Vagina (tissue), 2 donors: ENCODE data around the gene RUNX2. TPM values are rescaled to one million over a fixed set of nuclear protein-coding genes. Genes with fewer than 3 reads are reported as not detected.
A peak's percentile ranks its signal among the peaks of the same experiment; 100 is the strongest.

ENCODE experiments used
- DNase-seq, 2 donors: peaks; one replicate each; pipeline ENCODE4 v3.0.0-alpha.2; 2017; ENCODE audit errors: extremely low spot score in 2 of 2
- H3K27ac ChIP-seq: fragments of 200-600 bp; sonication (generic); one replicate; pipeline ENCODE4 v1.5.1; 2019
- H3K27me3 ChIP-seq: fragments of 200-600 bp; sonication (generic); one replicate; pipeline ENCODE4 v1.5.1; 2019
- H3K36me3 ChIP-seq, 2 donors: fragments of 200-600 bp; sonication (generic); one replicate each; pipeline ENCODE4 v1.5.1; 2017 to 2019
- H3K4me1 ChIP-seq: fragments of 200-600 bp; sonication (generic); one replicate; pipeline ENCODE4 v1.5.1; 2019
- H3K4me3 ChIP-seq, 2 donors: fragments of 200-600 bp; sonication (generic); 1 replicate in 1 of 2; 2 replicates in 1 of 2; pipeline ENCODE4 v1.5.1; 2016 to 2019
- H3K9me3 ChIP-seq: fragments of 200-600 bp; sonication (generic); one replicate; pipeline ENCODE4 v1.5.1; 2019
- POLR2A ChIP-seq, 2 donors: fragments of 450-650 bp; IDR thresholded peaks; one replicate each; pipeline ENCODE4 v1.6.1; 2017; ENCODE audit warnings: antibody characterized with exemption in 2 of 2, mild to moderate bottlenecking in 2 of 2, moderate library complexity in 2 of 2
- POLR2AphosphoS5 ChIP-seq, 2 donors: sonication (generic); formaldehyde crosslinking; IDR thresholded peaks; one replicate each; pipeline ENCODE4 v1.9.0; 2017; ENCODE audit warnings: antibody characterized with exemption in 2 of 2, mild to moderate bottlenecking in 2 of 2, low read depth in 1 of 2; ENCODE audit not compliant: insufficient read depth in 1 of 2
- intact Hi-C: fragments of 100-400 bp; cut with DNase I; formaldehyde crosslinking; loops from one replicate; pipeline ENCODE4 v1.15.1; 2023
- total RNA-seq: library from RNA; depleted of rRNA; stranded (reverse); fragments of >200 nt; gene quantifications from one replicate; pipeline ENCODE4 v1.2.3, GENCODE V29; 2016
- TF ChIP-seq, protein P1 (sequence below), 3 experiments: fragments of 450-650 bp in 2 of 3; fragments of 200-600 bp in 1 of 3; sonication (generic) in 1 of 3; IDR thresholded peaks; one replicate each; pipeline ENCODE4 v1.5.1; 2017 to 2019; ENCODE audit warnings: antibody characterized with exemption in 3 of 3, mild to moderate bottlenecking in 2 of 3, moderate library complexity in 2 of 3

The RUNX2 gene
- total RNA-seq, 1 donor from 2014 or later = 13.0 TPM

DNA sequence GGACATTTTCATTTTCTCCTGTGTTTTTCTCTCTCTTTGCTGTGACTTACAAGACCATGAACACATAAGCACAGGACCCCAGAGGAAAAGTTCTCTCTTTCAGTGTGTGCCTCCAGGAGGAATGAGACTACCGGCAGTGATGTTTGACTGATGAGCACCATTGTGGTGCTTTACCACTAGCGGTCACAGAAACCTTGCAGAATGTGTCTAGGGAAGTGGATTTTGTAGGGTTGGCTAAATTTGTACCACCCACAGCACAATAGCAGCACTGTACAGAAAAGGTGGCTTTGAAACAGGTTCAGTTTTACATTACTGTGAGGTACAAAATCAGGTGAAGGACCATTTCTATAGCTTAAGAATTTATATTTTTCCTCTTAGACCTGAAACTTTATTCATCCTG, 351.5 kb downstream of the RUNX2 start:
- Histone ChIP-seq H3K9me3 (no peaks in the 10 kb centered on the region), H3K27me3 (no peaks in the 10 kb centered on the region), H3K36me3 (no peaks in the 10 kb centered on the region), H3K4me1 (peaks cover 24% of the 10 kb centered on the region), H3K27ac (no peak overlapping the region), H3K4me3 (no peak overlapping the region)
- TF ChIP-seq, protein P1, sequence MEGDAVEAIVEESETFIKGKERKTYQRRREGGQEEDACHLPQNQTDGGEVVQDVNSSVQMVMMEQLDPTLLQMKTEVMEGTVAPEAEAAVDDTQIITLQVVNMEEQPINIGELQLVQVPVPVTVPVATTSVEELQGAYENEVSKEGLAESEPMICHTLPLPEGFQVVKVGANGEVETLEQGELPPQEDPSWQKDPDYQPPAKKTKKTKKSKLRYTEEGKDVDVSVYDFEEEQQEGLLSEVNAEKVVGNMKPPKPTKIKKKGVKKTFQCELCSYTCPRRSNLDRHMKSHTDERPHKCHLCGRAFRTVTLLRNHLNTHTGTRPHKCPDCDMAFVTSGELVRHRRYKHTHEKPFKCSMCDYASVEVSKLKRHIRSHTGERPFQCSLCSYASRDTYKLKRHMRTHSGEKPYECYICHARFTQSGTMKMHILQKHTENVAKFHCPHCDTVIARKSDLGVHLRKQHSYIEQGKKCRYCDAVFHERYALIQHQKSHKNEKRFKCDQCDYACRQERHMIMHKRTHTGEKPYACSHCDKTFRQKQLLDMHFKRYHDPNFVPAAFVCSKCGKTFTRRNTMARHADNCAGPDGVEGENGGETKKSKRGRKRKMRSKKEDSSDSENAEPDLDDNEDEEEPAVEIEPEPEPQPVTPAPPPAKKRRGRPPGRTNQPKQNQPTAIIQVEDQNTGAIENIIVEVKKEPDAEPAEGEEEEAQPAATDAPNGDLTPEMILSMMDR (IDR thresholded peaks at IDR 0.05) = no peak
- TF ChIP-seq POLR2AphosphoS5 (IDR thresholded peaks at IDR 0.05; ENCODE audit: insufficient read depth in 1 of 2, low read depth in 1 of 2) (no peak), POLR2A (IDR thresholded peaks at IDR 0.05) (no peak)
- intact Hi-C loops = no loop called here
- DNase-seq = peak in 1 of 2 donors; percentile 29

DNA sequence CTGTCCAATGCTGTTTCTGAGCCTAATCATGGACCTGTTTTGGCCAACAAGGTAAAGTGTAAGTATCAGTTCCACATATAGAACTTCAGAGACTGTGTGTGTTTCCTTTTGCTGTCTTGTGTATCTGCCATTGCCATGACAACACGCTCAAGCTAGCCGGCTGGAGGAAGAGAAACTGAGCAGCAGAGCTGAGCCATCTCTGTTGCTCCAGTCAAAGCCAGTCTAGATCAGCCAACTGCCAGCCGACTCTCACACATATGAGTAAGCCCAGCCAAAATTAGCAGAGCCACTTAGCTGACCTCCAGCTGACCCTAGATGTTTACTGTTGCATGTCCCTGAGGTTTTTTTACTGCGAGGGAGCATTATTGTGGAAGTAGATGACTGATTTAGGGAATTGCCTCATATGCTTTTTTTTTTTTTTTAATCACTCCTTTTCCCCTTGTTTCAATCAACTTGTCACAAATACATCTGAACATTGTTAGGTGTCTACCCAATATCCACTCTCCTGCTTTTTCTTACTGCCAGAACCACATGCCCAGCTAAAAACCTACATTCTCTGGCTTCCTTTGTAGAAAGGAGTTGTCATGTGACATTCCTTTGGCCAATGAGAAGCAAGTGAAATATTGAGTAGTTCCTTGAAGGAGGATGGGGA, 353.9 kb downstream of the RUNX2 start:
- Histone ChIP-seq H3K4me1 (peaks cover 13% of the 10 kb centered on the region), H3K27ac (no peak overlapping the region), H3K36me3 (no peaks in the 10 kb centered on the region), H3K9me3 (no peaks in the 10 kb centered on the region), H3K27me3 (no peaks in the 10 kb centered on the region), H3K4me3 (no peak overlapping the region)
- TF ChIP-seq POLR2AphosphoS5 (IDR thresholded peaks at IDR 0.05; ENCODE audit: insufficient read depth in 1 of 2, low read depth in 1 of 2) (no peak), POLR2A (IDR thresholded peaks at IDR 0.05) (no peak)
- TF ChIP-seq, protein P1 (IDR thresholded peaks at IDR 0.05) = no peak
- peak in 1 of 2 donors; percentile 64 for DNase-seq
- intact Hi-C loops = no loop called here

DNA sequence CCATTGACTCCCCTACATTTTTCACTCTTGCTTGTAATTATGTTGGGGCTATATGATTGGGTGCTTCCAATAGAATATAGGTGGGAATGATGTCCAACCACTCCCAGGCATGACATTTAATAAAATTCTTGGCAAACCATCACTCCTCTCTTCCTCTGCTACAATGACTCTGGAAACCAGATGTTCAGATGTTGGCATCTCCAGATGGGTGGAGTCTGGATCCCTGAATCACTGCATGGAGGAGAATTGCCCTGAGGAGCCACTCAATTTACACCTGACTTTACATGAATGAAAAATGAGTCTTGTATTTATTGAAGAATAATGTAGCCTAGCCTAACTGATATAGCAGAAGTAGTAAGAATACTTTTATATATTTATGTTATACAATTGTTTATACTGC, 356.3 kb downstream of the RUNX2 start:
- no peak for TF ChIP-seq POLR2AphosphoS5 (IDR thresholded peaks at IDR 0.05; ENCODE audit: insufficient read depth in 1 of 2, low read depth in 1 of 2)
- TF ChIP-seq, protein P1 (IDR thresholded peaks at IDR 0.05) = no peak
- no peak for TF ChIP-seq POLR2A (IDR thresholded peaks at IDR 0.05)
- intact Hi-C loops = no loop called here
- Histone ChIP-seq H3K4me1 (no peaks in the 10 kb centered on the region), H3K27me3 (no peaks in the 10 kb centered on the region), H3K4me3 (no peak overlapping the region), H3K9me3 (no peaks in the 10 kb centered on the region), H3K27ac (no peak overlapping the region), H3K36me3 (no peaks in the 10 kb centered on the region)
- no peak for DNase-seq

DNA sequence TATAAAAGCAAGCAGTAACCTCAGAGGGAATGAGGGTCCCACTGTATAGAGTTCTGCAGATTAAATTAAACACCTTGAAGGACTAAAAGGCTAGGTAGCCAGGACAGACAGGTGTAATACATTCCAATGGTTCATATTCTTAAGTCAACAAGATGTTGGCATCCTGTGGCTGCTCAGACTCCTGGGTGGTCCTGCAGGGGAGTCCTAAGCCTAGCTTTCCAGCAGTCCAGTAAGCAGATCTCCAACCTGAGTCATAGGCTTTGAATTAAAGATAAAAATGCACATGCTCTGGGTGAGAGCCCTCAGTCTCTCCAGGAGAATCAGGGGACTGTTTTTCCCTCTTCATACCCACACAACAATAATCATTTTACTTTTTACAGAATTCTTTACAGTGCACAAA, 356.9 kb downstream of the RUNX2 start:
- Histone ChIP-seq H3K9me3 (no peaks in the 10 kb centered on the region), H3K4me1 (no peaks in the 10 kb centered on the region), H3K4me3 (no peak overlapping the region), H3K36me3 (no peaks in the 10 kb centered on the region), H3K27ac (no peak overlapping the region), H3K27me3 (no peaks in the 10 kb centered on the region)
- DNase-seq = no peak
- intact Hi-C loops = no loop called here
- TF ChIP-seq POLR2AphosphoS5 (IDR thresholded peaks at IDR 0.05; ENCODE audit: insufficient read depth in 1 of 2, low read depth in 1 of 2) (no peak), POLR2A (IDR thresholded peaks at IDR 0.05) (no peak)
- TF ChIP-seq, protein P1 (IDR thresholded peaks at IDR 0.05) = no peak

DNA sequence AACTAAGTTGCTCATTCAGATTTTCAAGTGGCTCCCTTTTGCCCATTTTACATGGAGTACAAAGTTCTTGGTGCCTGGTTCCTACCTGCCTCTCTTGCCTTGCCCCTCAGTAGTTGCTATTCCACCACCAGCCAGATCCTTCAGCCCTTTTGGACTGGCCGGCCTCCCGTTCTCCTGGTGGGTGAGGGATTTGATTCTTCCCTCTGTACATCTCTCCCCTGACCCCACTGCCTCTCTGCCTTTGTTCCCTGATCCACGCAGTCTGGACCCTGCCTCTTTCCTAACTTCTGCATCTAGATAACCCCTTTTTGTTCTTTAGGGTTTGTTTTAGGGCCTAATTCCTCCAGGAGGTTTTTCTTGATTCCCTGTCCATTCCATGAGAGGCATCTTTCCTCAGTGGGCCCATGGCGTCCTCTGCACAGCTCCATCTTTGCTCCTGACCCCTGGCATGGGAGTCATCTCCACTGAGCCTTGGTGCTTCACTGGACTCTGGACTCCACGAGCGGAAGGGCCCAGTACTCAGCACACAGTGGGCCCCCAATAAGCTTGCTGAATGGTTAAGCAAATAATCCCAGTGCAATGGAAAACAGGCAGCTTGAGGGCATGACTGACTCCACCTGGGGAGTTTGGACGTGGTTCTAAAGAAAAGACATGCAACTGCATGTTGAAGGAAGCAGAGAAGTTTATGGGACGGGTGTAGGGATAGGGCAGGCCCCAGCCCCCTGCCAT, 358.9 kb downstream of the RUNX2 start:
- no peaks in the 10 kb centered on the region for H3K27me3 ChIP-seq
- TF ChIP-seq POLR2AphosphoS5 (IDR thresholded peaks at IDR 0.05; ENCODE audit: insufficient read depth in 1 of 2, low read depth in 1 of 2) = no peak
- TF ChIP-seq, protein P1 (IDR thresholded peaks at IDR 0.05) = no peak
- TF ChIP-seq POLR2A (IDR thresholded peaks at IDR 0.05) = no peak
- no peaks in the 10 kb centered on the region for H3K4me1 ChIP-seq
- H3K4me3 ChIP-seq = no peak overlapping the region
- H3K27ac ChIP-seq = no peak overlapping the region
- no peaks in the 10 kb centered on the region for H3K36me3 ChIP-seq
- H3K9me3 ChIP-seq = no peaks in the 10 kb centered on the region
- DNase-seq = peak in 1 of 2 donors; percentile 79
- intact Hi-C loops = no loop called here
